ENCODE results near the gene SLC9A8.

- TF ChIP-seq POLR2A (IDR thresholded peaks at IDR 0.05) (no peak), CTCF (IDR thresholded peaks at IDR 0.05) (no peak)
These were observed 46.6 kb upstream of the SLC9A8 start for GRCh38 chr20:49765846-49766541.

Data from tibial nerve (tissue), 3 donors.